Esophagus mucosa (tissue), 1 donor: Measurements from ENCODE around the gene FBXL16. TPM values are rescaled to one million over a fixed set of nuclear protein-coding genes. Genes with fewer than 3 reads are reported as not detected.

Source experiments
- ATAC-seq: fragments of 200-7000 bp; cut with Tn5 transposase; one replicate; pipeline ENCODE4 v1.9.1; 2020
- total RNA-seq: library from RNA; stranded (reverse); gene quantifications from one replicate; pipeline ENCODE4 v1.2.4, GENCODE V29; 2023
- donor health status: DM: yes; HTN: yes; CAD: no.

FBXL16 gene
- total RNA-seq, 1 donor from 2014 or later = 15.1 TPM

DNA sequence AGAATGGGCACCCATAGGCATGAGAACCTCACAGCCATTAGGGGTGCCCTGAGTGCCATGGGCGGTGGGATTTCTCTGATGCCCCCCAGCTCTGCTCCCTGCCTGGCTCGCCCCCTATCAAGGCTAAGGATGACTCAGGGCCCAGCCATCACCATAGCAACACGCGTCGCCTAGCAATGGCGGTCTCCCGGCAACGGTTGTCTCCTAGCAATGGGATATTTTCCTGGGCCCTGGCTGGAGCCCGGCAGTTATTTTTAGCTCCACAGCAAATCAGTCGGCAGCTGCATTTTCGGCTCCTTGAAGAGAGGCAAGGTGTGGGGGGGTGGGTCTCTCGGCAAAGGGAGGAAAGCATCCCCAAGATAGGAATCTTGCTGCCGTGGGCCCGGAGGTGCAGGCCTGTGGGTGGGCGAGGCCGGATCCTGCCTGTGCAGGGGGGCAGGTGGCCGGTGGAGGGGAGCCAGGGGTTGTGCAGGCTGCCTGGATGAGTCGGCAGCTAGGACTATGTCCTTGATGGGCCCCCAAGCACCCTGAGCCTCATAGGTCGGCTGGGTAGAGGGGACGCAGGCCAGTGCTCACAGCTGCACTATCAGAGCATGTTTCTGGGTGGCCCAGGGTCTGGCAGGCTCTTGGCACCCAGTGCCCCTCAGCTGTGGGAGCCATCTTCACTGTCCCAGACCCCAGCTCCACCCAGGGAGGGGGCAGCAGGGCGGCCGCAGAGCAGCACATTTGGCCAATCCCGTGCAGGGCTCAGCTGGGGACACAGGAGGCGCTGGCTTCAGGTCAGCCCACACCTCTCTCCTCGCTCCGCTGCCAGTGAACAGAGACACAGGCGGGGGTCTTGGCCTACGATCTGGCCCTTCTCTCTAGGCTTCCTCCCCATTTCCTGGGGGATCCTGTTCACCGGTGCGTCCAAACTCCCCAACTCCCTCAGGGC, 4.2 kb upstream of the FBXL16 start:
- no peak for ATAC-seq

DNA sequence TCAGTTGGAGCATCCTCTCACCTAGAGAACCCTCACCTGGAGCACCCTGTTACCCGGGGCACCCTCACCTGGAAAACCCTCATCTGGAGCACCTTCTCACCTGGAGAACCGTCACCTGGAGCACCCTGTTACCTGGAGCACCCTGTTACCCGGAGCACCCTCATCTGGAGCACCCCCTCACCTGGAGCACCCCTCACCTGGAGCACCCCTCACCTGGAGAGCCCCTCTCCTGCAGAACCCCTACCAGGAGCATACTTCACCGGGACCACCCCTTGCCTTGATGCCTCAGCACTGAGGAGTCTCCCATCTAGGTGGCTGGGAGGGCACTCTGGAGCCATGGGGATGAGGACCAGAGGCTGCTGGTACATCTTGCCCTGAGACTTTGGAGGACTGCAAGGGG, 3.4 kb upstream of the FBXL16 start:
- no peak for ATAC-seq

DNA sequence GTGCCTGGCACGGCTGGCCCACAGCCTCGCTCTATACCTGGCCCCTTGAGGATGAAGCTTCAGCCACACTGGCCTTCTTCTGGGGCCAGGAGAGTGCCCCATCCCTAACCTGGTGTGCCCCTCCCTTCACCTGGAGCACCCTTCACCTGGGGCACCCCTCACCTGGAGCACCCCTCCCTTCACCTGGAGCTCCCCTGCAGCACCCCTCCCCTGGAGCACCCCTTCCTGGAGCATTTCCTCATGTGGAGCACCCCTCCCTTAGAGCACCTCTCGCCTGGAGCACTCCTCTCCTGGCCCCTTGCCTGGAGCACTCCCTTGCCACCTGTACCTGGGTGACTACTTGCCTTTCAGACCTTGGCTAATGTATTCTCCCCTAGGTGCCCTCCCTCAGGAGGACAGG, 2.4 kb upstream of the FBXL16 start:
- no peak for ATAC-seq

DNA sequence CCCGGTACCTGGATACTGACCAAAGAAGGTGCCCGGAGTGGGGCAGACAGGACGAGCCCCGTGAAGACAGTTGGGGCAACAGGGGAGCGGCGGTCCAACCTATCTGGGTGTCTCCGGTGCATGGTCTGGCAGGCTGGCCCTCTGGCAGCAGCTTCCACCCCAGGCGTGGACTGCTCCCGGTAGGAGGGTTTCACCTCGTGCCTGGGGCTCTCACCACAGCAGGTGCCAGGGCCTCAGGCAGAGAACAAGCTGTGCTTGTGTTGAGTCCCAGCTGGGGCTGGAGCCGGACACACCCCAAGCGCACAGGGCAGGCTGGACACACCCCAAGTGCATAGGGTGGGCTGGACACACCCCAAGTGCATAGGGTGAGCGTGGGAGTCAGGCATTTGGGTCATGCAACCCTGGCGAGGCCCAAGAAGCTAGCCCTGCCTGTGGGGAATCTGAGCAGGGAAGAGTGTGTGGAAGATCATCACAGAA, 1.5 kb upstream of the FBXL16 start:
- peak; percentile 7 for ATAC-seq

DNA sequence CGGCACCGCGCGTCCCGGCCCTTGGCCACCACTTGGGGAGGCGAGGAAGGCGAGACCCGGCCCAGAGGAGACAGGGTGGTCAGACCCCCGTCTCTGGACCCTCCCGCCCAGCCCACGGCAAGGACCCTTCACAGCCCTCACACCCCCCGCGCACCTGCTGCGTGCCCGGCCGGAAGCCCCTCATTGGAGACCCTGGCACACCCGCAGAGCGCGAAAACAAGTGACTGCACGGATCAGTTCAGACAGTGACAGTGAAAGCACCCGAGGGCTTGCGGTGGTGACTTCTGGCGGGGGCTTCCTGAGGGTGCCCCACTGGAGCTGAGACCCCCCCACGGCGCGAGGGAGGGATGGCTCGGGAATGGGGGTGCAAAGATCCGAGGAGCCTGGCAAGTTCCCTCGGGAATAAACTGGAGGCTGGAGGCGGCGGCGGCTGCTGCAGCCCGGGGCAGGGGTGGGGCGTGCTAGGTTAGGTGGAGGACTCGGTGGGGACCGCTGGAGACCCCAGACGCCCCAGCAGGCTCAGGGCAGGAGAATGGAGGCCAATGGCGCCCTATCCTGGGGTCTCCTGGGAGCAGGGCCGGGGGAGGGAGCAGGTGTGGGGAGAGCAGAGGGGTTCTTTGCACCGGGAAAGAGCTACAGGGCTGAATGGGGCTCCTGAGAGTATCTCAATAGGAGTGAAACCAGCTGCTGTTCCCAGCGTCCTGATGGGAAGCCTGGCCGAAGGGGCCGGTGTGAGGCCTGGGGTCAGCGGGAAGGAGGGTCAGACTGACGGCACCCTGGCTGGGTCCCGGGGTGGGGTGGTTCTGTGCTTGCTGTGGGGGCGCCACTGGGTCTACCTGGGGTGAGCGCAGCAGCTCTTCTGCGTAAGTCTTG, 824 bp upstream of the FBXL16 start:
- no peak for ATAC-seq

DNA sequence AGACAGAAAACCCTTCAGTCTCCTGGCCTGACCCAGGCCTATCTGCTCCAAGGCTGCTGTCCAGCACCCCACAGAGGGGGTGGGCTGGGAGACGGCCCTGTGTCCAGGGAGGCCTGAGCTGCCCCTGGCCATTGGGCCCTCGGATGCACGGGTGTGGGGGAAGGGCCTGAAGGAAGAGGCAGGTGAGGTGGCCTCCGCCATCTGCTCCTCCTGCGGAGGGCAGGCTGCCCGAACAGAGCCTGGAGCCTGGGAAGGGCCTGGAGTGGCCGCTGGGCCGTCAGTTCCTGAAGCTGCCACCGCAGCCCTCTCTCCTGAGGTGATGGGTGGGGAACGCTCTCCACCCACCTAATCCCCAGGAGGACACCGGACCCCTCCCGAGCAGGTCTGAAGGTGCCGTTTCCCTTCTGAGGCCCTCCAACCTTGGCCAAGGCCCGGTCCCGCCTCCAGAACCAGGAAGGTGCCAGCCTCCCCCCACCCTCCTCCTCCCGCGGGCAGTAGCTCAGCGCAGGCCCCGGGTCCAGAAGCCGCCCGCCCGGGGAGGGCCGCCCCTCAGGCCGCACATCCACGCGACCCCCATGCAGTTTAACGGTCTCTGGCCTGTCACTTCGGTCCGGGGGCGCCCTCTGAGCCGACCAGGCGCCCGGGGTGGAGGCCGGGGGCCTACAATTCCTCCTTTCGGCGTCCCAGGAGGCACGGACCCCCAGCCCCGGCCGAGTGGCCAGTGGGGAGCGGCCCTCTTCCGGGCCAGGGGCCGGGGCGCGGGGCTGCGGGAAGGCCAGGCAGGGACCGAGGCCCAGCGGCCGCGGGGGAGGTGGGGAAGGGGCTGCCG, 835 bp downstream of the FBXL16 start:
- ATAC-seq = no peak

DNA sequence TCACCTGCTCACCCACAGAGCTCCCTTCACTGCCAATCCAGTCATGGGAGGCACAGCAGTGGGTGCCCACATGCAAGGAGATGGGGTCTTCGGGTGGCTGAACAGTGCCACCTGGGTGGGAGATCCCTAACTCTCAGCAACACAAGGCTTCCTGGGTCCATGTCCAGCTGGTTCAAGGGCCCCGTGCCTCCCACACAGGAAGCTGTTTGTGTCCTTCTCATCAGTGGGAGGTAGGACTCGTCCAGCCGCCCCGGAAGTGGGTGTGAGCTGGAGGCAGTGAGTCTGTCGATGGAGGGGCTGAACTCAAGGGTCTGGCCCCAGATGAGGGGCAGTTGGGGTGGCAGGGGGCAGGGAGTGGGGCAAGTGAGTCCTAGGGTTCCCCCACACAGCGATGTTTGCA, 1.6 kb downstream of the FBXL16 start:
- ATAC-seq = no peak

DNA sequence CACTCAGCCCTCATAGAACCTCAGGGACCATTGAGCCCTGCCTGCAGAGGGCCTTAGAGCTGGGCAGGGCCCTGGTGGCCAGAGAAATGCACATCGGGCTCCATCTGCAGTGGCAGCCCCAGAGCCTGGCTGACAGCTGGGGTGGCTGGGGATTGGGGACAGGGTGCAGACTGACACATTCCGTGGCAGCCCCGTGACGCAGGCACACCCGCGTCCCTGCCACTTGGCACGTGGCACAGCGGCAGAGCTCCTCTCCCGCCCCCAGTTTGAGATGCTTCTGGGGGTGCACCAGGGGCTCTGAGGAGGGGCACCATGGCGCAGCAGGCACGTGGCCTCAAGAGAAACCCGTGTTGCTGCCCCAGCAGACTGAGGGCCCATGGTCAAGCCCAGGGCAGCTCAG, 2.2 kb downstream of the FBXL16 start:
- ATAC-seq = no peak

DNA sequence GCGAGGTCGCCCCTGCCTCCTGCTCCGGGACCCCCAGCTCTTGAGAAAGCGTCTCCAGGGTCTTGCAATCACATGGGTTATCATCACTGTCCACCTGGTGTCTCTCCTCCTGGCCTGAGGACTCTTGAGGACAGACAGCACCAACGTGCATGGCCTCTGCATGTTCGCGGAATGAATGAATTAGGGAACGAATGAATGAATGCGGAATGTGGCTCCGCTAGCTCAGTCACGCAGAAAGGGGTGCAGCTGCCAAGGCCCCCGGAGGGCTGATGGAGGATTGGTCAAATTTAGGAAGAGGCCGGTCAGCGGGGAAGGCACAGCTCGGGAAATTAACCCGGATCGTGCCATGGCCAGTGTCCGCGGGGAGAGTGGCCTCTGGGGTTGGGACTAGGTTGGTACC, 3.3 kb downstream of the FBXL16 start:
- ATAC-seq = no peak

DNA sequence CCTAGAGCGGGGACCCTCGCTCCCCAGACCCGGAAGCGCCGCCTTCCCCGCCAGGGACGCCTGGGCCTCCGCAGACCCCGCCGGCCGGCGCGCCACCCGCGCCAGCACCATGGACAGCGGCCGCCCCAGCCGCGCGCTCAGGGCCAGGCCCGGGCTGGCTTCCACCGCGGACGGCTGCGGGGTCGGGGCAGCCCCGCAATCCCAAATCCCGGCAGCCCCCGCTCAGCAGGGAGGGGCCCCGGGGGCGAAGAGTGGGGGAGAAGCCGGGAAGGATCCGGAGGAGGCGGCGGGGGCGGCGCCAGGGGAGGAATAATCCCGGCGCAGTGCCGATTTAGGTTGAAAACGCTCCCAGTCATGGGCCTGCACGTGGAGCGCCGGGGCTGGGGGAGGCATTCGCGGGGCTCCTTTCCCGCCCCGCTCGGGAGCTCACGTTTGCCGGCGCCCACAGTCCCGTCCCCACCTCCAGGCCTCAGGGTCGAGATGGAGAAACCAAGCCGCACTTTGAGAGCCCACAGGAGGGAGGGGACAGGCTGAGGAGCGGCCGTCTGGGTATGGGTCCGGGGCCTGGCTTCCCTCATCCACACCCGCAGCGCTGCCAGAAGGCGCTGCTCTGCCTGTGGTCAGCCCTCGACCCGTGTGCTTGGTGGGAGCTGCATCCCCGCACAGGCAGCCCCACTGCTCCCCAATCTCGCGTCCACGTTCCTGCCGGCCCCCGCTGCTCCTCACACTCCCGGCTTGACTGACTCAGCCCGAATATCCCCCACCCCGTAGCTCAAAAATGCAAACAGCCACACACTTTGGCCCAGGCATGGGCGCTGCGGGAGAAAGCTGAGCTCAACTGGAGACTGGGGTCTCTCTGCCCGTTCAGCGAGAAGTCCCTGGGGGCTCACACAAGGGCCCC, 4.7 kb downstream of the FBXL16 start:
- ATAC-seq = no peak

DNA sequence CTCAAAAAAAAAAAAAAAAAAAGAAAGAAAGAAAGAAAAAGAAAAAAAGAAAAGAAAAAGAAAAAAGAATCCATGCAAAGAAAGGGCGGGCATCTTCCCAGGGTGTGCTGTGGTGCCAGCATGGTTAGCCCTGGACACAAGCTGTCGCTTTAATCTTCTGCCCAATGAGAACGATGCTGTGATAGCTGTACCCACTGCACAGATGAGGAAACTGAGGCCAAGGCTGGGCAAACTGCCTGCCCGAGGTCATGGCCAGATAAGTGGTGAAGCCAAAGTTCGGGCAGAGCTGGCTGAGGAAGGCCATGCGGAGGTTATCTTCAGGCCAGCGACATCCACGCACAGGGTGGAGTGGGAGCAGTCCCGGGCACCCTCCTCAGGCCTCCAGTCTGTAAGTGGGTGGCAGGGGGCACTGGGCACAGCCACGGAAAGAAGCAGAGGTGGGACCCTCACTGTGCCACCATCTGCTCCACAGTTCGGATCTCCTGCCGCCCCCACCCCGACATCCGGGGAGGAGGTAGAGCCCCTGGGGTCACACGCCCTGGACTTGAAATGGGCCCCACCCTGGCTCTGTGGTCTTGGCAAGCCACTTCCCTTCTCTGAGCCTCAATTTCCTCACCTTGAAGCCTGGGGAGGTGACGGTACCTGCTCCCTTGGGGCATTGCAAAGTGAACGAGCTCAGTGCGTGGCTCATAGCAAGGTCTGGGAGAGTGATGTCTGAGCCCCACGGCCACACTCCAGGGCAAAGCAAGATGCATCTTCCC, 6.5 kb downstream of the FBXL16 start:
- ATAC-seq = no peak

DNA sequence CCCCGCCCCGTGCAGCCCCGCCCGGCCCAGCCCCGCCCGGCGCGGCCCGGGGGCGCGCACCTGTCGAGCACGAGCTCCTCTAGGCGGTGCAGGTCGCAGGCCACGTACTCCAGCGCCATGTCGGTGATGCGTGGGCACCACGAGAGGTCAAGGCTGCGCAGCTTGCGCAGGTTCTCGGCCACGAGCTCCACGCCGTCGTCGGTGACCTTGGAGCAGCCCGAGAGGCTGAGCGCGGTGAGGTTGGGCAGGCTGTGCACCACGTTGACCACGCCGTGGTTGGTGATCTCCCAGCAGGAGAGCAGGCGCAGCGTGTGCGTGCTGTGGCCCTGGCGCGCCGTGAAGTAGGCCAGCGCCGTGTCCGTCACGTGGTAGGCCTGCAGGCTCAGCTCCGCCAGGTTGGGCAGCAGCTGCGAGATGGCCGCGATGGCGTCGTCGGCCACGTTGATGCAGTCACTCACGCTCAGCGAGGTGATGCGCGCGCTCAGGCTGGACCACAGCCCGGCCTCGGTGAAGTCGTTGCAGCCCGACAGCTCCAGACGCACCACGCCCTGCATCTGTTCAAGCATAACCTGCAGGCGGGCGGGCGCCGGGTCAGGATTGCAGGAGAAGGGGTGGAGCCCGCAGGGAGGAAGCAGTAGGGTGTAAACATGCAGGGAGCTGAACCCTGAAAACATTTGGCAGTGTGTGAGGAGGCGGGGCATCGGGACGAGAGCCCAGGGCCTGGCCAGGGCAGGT, 10.1 kb downstream of the FBXL16 start:
- ATAC-seq = peak; percentile 84

DNA sequence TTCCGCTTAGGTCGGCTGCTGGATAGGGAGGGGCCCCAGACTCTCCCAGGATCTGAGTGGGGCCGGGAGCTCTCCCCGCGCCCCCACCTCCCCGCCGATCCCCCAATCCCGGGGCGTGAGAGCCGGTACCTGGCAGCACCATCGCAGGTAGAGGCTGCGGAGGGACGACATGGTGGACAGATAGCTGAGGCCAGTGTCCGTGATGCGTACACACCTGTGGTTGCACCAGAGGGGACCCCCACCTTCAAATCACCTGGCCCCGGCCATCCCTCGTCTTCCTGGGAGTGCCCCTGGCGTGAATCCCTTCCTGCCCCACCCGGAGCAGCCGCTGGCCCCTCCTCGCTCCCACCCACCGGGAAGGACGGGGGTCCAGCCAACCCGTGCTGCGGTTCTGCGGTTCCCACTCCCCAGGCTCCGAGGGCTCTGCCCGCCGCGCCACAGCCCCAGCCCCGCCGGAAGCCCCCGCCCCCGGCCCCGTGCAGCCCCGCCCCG, 10.7 kb downstream of the FBXL16 start:
- ATAC-seq = no peak

DNA sequence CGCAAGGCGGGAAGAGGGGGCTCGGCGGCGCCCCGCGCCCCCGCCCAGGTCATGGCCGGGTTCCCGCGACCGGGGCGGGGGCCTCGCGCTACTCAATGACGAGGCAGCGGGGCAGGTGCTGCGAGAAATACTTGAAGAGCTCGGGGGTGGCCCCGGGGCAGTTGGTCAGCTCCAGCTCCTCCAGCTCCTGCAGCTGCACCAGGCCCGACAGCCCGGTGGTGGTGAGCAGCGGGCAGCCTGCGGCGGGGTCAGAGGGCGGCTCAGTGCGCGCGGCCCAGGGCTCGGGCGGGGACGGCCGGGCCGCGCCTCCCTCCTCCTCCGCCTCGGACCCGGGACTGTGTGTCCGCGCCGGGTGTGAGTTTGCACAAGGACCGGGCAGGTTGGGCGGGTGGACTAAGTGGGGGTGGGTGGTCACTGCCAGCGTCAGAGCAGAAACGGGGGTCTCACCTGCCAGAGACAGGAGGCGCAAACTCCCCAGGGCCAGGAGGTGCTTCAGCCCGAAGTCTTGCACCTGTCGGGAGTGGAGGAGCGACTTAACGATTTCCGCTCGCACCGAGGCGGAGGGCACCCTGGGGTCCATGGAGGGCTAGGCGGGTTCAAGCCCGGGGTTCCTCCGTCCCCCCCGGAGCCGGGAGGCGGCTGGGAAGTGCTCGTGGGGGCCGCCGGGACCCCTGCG, 11.3 kb downstream of the FBXL16 start:
- ATAC-seq = peak; percentile 4

DNA sequence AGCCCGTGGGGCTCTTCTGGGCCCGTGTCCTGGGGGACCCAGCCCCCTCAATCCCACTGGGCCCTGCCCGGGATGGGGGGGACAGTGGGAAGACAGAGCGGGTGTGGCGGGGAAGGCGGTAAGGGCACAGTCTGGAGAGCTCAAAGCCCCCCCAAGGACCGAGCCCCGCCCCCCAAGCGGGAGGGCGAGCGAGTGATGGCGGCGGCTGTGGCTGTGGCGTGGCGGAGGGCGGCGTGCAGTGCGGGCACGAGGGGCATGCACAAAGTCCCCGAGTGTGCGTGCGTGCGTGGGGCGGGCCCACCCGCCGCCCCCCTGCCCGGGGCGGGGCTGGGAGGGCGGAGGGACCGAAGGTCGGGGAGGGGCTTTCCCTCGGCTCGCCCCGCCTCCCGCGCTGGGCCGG, 11.8 kb downstream of the FBXL16 start:
- ATAC-seq = no peak

DNA sequence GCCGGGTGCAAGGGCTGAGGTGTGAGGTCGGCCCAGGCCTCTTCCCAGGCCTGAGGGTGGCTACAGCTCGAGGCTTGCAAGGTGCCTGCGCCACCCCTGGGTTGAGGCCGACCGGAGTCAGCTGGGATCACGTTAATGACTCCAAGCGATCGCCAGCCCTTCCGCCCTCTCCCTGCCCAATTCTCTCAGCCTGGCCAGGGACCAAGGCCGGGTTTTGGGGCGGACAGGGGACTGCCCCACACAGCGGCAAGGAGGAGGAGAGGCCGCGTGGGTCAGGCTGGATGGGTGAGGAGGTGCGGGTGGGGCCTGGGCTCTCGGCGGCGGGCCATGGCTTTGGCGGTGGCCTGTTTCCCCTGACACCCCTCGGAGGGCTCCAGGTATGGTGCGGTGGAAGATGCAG, 12.2 kb downstream of the FBXL16 start:
- peak; percentile 3 for ATAC-seq

DNA sequence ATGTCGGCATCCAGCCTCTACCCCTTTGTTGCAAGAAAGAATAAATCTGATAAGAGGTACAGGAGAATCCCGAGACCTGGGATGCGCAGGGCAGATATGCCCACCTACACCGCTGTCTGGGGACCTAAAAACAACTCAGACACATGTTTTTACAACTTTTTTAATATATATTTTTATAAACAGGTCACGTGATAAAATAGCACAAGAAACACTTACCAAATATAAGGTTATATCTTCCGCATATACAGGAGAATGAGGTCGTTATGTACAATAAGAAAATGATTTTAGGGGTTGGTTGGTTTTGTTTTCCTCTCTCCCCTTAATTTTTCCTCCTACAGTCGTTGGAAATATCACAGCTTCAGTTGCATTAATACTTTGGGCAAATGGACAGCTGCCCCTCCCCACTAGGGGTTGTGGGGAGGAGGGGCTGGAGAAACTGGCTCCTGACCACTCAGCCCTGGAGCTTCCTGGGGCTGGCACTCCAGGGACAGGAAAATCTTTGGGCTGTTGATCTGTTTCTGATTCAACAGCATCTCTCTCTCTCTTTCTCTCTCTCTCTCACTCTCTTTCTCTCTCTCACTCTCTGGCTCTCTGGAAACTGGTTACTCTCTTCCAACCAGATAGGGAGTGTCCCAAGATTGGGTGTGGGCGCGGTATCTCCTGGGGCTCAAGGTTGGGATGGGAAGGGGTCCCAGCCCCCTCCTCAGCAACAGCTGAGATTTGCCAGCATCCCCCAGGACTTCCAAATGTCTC, 13.1 kb downstream of the FBXL16 start:
- no peak for ATAC-seq

DNA sequence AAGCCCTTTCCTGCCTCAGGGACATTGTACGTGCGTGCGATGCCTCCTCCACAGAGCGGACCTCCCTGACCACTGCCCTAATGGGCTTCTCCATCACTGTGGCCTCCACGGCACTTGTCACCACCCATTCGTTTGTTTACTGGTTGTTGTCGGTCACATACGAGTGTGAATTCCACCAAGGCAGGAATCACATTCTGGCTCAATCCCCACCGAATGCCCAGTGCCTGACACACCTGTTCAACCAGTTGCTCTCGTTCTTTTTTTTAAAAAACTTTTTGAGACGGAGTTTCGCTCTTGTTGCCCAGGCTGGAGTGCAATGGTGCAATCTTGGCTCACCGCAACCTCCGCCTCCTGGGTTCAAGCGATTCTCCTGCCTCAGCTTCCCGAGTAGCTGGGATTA, 14.4 kb downstream of the FBXL16 start:
- peak; percentile 1 for ATAC-seq
